Endothelial cell (in vitro differentiated cells): ENCODE measurements around the gene TRIM59. TPM values are rescaled to one million over a fixed set of nuclear protein-coding genes. Genes with fewer than 3 reads are reported as not detected.

Experiments
- microRNA-seq: library from miRNA; unstranded; fragments of <30 nt; microRNA quantifications from one replicate; pipeline ENCODE4, GENCODE V29; 2020; ENCODE audit not compliant: unreplicated experiment
- total RNA-seq: library from RNA; stranded (reverse); fragmentation: NEBNext Ultra II Directional; extraction: Animal tissue kit (Norgen Biotek cat#: 25700); gene quantifications from one replicate; pipeline ENCODE4 v1.2.1, GENCODE V29; 2021; ENCODE audit not compliant: unreplicated experiment

TRIM59 gene
- total RNA-seq, 1 donor from 2014 or later = 12.8 TPM

Small RNA genes lying within 50 kb of the gene (microRNA-seq; reads per million reads assigned to microRNA genes)
- gene MIR15B = 1,970 reads per million, percentile 95 among the genes with 10 or more reads in this experiment
- 218 reads per million, percentile 86 among the genes with 10 or more reads in this experiment for gene MIR16-2

Other genes with a start within 250 kb of the TRIM59 start
- not detected for gene C3orf80, start 224.4 kb downstream of the TRIM59 start, total RNA-seq
- gene IFT80, start 50.6 kb downstream of the TRIM59 start, total RNA-seq = 33.2 TPM
- gene SMC4, start 50.1 kb downstream of the TRIM59 start, total RNA-seq = 69.4 TPM
- 57.1 TPM for gene KPNA4, start 115.8 kb upstream of the TRIM59 start, total RNA-seq
- gene ARL14, start 227.4 kb upstream of the TRIM59 start, total RNA-seq = not detected